22Rv1 (cell line): ENCODE data around the gene INSYN1.

ENCODE experiments used
- ZFX ChIP-seq: fragments of 450-650 bp; IDR thresholded peaks from 2 replicates; pipeline ENCODE4 v1.6.1; 2017; ENCODE audit warnings: antibody characterized with exemption, borderline replicate concordance
- TF ChIP-seq, protein P1 (sequence below): fragments of 450-650 bp; IDR thresholded peaks from 2 replicates; pipeline ENCODE4 v1.5.1; 2017; ENCODE audit warnings: mild to moderate bottlenecking

DNA sequence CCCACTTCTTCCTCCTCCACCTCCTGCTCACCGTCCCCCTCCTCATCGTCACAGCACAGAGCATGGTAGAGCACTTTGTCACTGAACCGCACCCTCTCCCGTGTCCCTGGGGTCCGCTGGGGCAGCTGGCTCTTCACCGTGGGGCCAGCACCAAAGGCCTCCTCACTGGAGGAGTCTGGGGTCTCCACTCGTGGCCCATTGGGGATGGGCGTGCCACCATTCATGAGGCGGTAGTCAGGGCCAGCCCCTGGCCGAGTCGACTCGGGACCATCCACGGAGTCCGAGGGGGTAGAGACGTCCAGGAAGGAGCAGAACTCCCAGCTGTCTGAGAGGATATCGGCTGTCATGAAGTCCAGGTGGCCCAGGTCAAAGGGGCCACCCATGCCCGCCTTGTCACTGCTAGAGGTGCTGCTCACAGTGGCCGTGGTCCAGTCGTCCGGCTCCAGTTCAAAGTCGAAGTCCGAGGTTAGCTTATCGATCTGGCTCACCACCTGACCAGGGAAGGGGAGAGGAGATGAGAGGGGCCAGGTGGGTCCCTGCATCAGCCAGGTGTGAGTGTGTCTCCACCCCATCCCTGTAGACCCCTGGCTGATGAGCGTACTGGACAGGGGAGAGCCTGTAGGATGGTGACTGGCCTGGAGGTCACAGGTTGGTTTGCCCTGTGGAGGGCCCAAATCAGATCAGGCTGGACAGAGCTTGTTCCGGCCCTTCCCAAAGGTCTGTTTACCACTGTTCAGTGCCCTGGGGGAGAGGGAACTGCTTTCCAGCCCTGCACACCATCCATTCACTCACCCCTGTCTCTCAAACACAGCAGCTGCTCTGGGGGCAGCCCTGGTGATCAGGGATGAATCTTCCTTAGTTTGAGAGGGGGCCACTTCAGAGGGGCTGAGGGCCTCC, 12.8 kb downstream of the INSYN1 start:
- TF ChIP-seq, protein P1, sequence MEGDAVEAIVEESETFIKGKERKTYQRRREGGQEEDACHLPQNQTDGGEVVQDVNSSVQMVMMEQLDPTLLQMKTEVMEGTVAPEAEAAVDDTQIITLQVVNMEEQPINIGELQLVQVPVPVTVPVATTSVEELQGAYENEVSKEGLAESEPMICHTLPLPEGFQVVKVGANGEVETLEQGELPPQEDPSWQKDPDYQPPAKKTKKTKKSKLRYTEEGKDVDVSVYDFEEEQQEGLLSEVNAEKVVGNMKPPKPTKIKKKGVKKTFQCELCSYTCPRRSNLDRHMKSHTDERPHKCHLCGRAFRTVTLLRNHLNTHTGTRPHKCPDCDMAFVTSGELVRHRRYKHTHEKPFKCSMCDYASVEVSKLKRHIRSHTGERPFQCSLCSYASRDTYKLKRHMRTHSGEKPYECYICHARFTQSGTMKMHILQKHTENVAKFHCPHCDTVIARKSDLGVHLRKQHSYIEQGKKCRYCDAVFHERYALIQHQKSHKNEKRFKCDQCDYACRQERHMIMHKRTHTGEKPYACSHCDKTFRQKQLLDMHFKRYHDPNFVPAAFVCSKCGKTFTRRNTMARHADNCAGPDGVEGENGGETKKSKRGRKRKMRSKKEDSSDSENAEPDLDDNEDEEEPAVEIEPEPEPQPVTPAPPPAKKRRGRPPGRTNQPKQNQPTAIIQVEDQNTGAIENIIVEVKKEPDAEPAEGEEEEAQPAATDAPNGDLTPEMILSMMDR: no peak
- TF ChIP-seq ZFX: no peak
